ENCODE data around the gene ZNF775.

Gene ZNF775

GRCh38 chr7:150369748-150370501, 9.2 kb upstream of the ZNF775 start:
- no peak for DNase-seq

GRCh38 chr7:150370612-150371071, 8.5 kb upstream of the ZNF775 start:
- no peak for DNase-seq

GRCh38 chr7:150371131-150371995, 7.8 kb upstream of the ZNF775 start:
- DNase-seq, result no peak

- no peak for DNase-seq
These were observed 7.2 kb upstream of the ZNF775 start for GRCh38 chr7:150371996-150372270.

- DNase-seq, result no peak
These were observed 6.7 kb upstream of the ZNF775 start for GRCh38 chr7:150372271-150373048.

GRCh38 chr7:150373049-150373801, 5.9 kb upstream of the ZNF775 start:
- no peak for DNase-seq

- DNase-seq, result no peak
These were observed 5.1 kb upstream of the ZNF775 start for GRCh38 chr7:150374026-150374425.

- DNase-seq, result no peak
These were observed 4.7 kb upstream of the ZNF775 start for GRCh38 chr7:150374472-150374871.

GRCh38 chr7:150375662-150376521, 3.2 kb upstream of the ZNF775 start:
- DNase-seq, result no peak

GRCh38 chr7:150376560-150376959, 2.6 kb upstream of the ZNF775 start:
- DNase-seq, result no peak

- no peak for DNase-seq
These were observed 1.9 kb upstream of the ZNF775 start for GRCh38 chr7:150377196-150377595.

- DNase-seq, result no peak
These were observed 1.5 kb upstream of the ZNF775 start for GRCh38 chr7:150377635-150378034.

GRCh38 chr7:150378115-150378852, 846 bp upstream of the ZNF775 start:
- peak; percentile 84 for DNase-seq

- no peak for DNase-seq
These were observed 580 bp downstream of the ZNF775 start for GRCh38 chr7:150379441-150380379.

GRCh38 chr7:150380463-150380862, 1.3 kb downstream of the ZNF775 start:
- no peak for DNase-seq

GRCh38 chr7:150381096-150381495, 2.0 kb downstream of the ZNF775 start:
- DNase-seq, result no peak

GRCh38 chr7:150381785-150382122, 2.6 kb downstream of the ZNF775 start:
- no peak for DNase-seq

- peak; percentile 38 for DNase-seq
These were observed 3.2 kb downstream of the ZNF775 start for GRCh38 chr7:150382123-150382843.

- no peak for DNase-seq
These were observed 3.7 kb downstream of the ZNF775 start for GRCh38 chr7:150382844-150383225.
